Measurements from ENCODE around the gene PKD1L1.

GRCh38 chr7:47890606-47891005, 57.7 kb downstream of the PKD1L1 start:
- TF ChIP-seq POLR2A (IDR thresholded peaks at IDR 0.05) (no peak), CTCF (IDR thresholded peaks at IDR 0.05) (no peak), EP300 (IDR thresholded peaks at IDR 0.05) (no peak)

Data from sigmoid colon (tissue), 4 donors.